ENCODE results near the gene ASTN2.

GRCh38 chr9:117266855-117267497 is 147.9 kb downstream of the ASTN2 start:
- TF ChIP-seq, protein P1, sequence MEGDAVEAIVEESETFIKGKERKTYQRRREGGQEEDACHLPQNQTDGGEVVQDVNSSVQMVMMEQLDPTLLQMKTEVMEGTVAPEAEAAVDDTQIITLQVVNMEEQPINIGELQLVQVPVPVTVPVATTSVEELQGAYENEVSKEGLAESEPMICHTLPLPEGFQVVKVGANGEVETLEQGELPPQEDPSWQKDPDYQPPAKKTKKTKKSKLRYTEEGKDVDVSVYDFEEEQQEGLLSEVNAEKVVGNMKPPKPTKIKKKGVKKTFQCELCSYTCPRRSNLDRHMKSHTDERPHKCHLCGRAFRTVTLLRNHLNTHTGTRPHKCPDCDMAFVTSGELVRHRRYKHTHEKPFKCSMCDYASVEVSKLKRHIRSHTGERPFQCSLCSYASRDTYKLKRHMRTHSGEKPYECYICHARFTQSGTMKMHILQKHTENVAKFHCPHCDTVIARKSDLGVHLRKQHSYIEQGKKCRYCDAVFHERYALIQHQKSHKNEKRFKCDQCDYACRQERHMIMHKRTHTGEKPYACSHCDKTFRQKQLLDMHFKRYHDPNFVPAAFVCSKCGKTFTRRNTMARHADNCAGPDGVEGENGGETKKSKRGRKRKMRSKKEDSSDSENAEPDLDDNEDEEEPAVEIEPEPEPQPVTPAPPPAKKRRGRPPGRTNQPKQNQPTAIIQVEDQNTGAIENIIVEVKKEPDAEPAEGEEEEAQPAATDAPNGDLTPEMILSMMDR (IDR thresholded peaks at IDR 0.05 in 8 of 11, conservative IDR thresholded peaks at IDR 0.05 in 3 of 11), result no peak
- no peak for TF ChIP-seq POLR2A (IDR thresholded peaks at IDR 0.05)

Data from spleen (tissue), 7 donors.